GM19239 (cell line): ENCODE results near the gene GOLGA6L24.
"Not testable (repeated sequence)": the region's sequence is repeated elsewhere in the genome, so short reads cannot be mapped to it uniquely, and the experiment has no call there.

Experiments used
- DNase-seq: peaks from one replicate; pipeline ENCODE4 v3.0.0; 2011; ENCODE audit warnings: low spot score; ENCODE audit not compliant: insufficient read length
- FAIRE-seq: peaks from 2 replicates; lab custom pipeline; 2011; peaks lifted over from hg19 to GRCh38; lab: Jason Lieb, UNC

Gene GOLGA6L24, protein sequence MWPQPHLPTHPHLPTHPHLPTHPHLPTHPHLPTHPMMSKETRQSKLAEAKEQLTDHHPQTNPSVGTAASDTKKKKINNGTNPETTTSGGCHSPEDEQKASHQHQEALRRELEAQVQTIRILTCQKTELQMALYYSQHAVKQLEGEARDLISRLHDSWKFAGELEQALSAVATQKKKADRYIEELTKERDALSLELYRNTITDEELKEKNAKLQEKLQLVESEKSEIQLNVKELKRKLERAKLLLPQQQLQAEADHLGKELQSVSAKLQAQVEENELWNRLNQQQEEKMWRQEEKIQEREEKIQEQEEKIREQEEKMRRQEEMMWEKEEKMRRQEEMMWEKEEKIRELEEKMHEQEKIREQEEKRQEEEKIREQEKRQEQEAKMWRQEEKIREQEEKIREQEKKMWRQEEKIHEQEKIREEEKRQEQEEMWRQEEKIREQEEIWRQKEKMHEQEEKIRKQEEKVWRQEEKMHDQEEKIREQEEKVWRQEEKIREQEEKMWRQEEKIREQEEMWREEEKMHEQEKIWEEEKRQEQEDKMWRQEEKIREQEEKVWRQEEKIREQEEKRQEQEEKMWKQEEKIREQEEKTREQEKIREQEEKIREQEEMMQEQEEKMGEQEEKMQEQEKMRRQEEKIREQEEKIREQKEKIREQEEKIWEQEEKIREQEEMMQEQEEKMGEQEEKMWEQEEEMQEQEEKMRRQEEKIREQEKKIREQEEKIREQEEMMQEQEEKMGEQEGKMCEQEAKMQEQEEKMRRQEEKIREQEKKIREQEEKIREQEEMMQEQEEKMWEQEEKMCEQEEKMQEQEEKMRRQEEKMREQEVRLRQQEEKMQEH

DNA sequence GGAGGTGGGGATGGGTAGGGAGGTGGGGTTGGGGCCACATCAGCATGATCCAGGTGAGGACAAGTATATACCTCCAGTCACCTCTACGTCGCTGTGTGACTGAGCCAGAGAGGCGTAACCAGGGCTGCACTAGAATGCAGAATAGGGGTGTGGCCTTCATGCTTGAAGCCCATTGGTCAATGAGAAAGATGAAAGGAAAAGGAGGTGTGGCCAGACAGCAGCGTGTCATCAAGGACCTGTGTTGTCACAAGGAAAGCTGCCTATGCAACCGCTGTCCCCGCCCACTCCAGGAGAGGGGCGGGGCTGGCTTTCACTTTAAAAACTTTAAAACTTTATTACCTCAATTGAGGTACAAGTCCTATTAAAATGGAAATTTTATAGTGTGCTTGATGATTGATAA, at the start of gene GOLGA6L24:
GOLGA6L24 (minus strand) TSS at position 101 of the 400 bp plus-strand sequence; CDS start at position 40, 61 bp downstream.
- not testable (repeated sequence) for FAIRE-seq

GRCh38 chr15:28402774-28403435, 45.0 kb upstream of the GOLGA6L24 start:
- not testable (repeated sequence) for DNase-seq, FAIRE-seq

More for the DNA sequence above, at the start of gene GOLGA6L24:
- not testable (repeated sequence) for DNase-seq

- not testable (repeated sequence) for DNase-seq, FAIRE-seq
Observed at GRCh38 chr15:28396022-28396421, 38.1 kb upstream of the GOLGA6L24 start.

- not testable (repeated sequence) for DNase-seq, FAIRE-seq
Observed at GRCh38 chr15:28380053-28380452, 22.2 kb upstream of the GOLGA6L24 start.

DNA sequence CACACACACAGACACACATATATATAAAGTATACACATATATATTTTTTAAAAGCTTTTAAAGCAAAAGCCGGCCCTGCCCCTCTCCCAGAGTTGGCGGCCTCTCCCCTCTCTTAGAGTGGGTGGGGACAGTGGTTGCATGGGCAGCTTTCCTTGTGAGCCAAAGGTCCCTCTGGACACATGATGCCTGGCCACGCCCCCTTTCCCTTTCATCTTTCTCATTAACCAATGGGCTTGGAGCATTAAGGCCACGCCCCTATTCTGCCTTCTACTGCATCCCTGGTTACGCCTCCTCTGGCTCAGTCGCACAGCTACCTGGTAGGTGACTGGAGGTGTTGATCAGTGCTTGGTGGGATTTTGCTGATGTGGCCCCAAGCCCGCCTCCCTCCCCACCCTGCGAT, 20.5 kb upstream of the GOLGA6L24 start, which contains the start of gene GOLGA8F:
GOLGA8F (plus strand) TSS at position 301 of the 400 bp plus-strand sequence; CDS start at position 399, 98 bp downstream.
- DNase-seq, FAIRE-seq: not testable (repeated sequence)

DNA sequence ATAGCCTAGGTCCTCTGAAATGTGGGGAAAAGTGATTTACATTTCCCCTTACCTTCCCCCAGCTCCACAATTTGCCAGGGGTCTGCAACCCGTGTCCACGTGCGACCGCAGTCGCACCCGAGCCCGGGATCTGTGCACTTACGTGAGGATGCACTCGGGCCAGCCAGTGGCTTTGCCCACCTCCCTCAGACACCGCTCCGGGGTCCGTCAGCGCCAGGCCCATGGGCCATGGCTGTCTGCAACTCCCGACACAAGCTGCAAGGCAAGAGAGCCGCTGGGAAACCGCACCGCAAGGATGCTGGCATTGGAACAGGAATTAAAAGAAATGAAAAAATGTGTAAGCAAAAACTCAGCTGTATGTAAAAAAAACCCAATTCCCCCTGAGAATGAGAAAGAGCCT, 7.6 kb upstream of the GOLGA6L24 start:
- FAIRE-seq: not testable (repeated sequence)

DNA sequence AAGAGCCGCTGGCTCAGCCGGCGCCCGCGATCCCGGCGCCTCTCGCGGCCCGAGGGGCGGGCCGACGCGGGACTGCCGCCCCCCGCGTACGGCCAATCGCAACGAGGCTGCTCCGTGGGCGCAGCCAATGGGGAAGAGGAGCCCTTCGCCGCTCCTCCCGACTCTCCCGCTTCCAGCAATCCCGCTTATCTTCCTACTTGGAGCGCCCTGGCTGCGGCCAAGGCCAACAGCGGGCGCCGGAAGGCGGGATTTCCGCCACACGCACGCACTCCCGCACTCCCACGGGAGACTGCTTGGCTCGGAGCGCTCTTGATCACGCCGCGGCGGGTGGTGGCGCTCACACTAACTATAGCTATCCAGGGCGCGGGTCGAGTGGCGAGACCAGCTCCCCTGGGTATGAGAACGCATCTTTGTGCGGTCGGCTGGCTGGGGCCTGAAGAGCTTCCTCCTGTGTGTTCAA, 35.7 kb downstream of the GOLGA6L24 start, which contains the start of gene HERC2:
HERC2 (minus strand) TSS at position 51 of the 460 bp plus-strand sequence. CDS start 746 bp downstream, outside the sequence.
- not testable (repeated sequence) for FAIRE-seq, DNase-seq

More for the DNA sequence above, 7.6 kb upstream of the GOLGA6L24 start:
- DNase-seq: not testable (repeated sequence)

DNA sequence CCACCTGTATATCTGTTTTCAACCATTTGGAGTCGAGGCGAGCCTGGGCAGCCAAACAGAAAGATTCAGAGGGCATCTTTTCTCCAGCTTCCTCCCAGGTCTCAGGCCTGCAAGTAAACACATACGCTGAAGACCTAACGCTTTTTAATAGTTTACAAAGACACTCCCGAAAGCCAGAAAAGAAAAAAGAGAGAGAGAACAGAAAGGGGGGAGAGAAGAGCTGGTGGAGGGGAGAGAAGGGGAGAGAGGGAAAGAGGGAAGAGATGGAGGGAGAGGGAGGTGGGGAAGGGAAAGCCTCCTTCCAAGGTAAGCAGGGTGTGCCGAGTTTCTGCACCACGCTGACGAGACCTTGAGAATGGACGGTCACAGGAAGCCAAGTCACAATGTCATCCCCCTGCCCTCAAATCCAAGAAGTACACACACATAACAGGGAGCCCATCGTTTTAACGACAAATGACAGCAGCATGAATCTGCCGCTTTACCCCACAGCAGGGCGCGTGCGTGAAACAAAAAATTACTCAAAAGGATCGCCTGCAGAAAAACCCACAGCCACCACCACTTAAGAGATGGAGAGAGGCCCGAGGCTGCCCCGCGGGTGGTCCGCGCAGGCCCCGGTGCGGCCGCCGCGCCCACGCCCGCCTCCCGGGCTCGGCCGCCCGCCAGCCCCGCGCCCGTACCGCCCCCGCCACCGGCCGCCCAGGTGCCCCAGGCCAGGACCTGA, 36.4 kb downstream of the GOLGA6L24 start:
- FAIRE-seq, DNase-seq: not testable (repeated sequence)

- not testable (repeated sequence) for DNase-seq, FAIRE-seq
Observed at GRCh38 chr15:28319725-28320124, 38.2 kb downstream of the GOLGA6L24 start.

GRCh38 chr15:28318828-28319227, 39.1 kb downstream of the GOLGA6L24 start:
- not testable (repeated sequence) for DNase-seq

GRCh38 chr15:28318122-28318521, 39.8 kb downstream of the GOLGA6L24 start:
- not testable (repeated sequence) for FAIRE-seq, DNase-seq

More at GRCh38 chr15:28318828-28319227, 39.1 kb downstream of the GOLGA6L24 start:
- FAIRE-seq: not testable (repeated sequence)

- DNase-seq, FAIRE-seq: not testable (repeated sequence)
Observed at GRCh38 chr15:28316958-28317357, 40.9 kb downstream of the GOLGA6L24 start.

DNA sequence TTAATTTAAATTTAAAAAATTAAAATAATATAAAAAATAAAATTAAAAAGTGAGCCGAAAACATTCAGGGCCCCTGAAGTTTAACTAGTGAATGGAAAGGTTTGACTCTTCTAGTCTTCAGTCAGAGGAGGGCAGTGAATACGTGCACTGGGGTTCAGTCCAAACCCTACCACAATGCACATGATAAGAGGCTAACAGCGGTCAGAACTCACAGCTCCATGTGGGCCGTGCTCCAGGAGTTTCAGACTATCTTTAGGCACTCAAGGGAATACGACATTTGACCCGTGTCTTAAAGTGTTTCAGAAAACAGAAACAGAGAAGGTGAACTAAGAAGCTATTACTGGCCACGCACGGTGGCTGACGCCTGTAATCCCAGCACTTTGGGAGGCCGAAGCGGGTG, 47.4 kb downstream of the GOLGA6L24 start:
- not testable (repeated sequence) for FAIRE-seq

DNA sequence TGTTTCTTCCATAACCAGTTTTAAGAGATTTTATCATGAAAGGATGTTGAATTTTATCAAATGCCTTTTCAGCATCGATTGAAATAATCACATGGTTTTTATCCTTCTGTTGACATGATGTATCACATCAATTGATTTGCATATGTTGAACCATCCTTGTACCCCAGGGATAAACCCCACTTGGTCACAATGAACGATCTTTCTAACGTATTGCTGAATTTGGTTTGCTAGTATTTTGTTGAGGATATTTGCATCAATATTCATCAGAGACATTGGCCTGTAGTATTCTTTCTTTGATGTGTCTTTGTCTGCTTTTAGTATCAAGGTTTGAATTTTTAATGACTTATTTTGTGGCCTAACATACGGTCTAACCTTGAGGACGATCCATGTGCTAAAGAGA, 49.2 kb downstream of the GOLGA6L24 start:
- not testable (repeated sequence) for FAIRE-seq, DNase-seq

More for the DNA sequence above, 47.4 kb downstream of the GOLGA6L24 start:
- not testable (repeated sequence) for DNase-seq
